AG04450 (cell line): ENCODE results near the gene NOS3. TPM values are rescaled to one million over a fixed set of nuclear protein-coding genes. Genes with fewer than 3 reads are reported as not detected.

Source experiments
- CTCF ChIA-PET: fragments of 300-600, 350-600 bp; formaldehyde crosslinking; extraction: SDS; loops from one replicate; lab custom pipeline; 2022; ENCODE audit warnings: antibody characterized with exemption, inconsistent platforms; lab: Charles Lee
- POLR2A ChIA-PET: fragments of 350-600 bp; formaldehyde crosslinking; extraction: SDS; loops from one replicate; lab custom pipeline; 2021; ENCODE audit warnings: antibody characterized with exemption, inconsistent platforms; lab: Yijun Ruan, JAX
- DNase-seq: peaks from one replicate; pipeline ENCODE4 v3.0.0-alpha.2; 2011; ENCODE audit warnings: low read depth, low spot score
- H3K27ac ChIP-seq: one replicate; pipeline ENCODE4 v1.5.1; 2012; ENCODE audit warnings: low read depth, low read length, control low read depth
- H3K27me3 ChIP-seq: one replicate; pipeline ENCODE4 v1.6.0; 2012; ENCODE audit warnings: low read length; ENCODE audit not compliant: control insufficient read depth, insufficient read depth
- H3K4me3 ChIP-seq: 2 replicates; pipeline ENCODE4 v1.5.1; 2011; ENCODE audit warnings: mild to moderate bottlenecking, low read depth, low read length, control low read depth
- H3K9me3 ChIP-seq: 2 replicates; pipeline ENCODE4 v1.5.1; 2012; ENCODE audit warnings: low read length; ENCODE audit not compliant: control insufficient read depth, insufficient read depth
- CTCF ChIP-seq: IDR thresholded peaks from 2 replicates; pipeline ENCODE4 v1.5.1; 2011; ENCODE audit warnings: low read depth, low read length, control low read depth, inconsistent platforms
- polyA plus RNA-seq: library from polyadenylated mRNA; depleted of rRNA; stranded (reverse); fragments of >200 nt; gene quantifications from 2 replicates; pipeline ENCODE4 v1.2.3, GENCODE V29; 2011

Gene NOS3
- polyA plus RNA-seq, 1 experiment: 0.60 TPM

GRCh38 chr7:151035026-151035717 lies 44.4 kb downstream of the NOS3 start:
- POLR2A ChIA-PET: no interaction called here
- CTCF ChIA-PET: no interaction called here
- H3K9me3 ChIP-seq: no peaks in the 10 kb centered on the region
- no peak overlapping the region for H3K4me3 ChIP-seq
- DNase-seq: no peak
- no peaks in the 10 kb centered on the region for H3K27me3 ChIP-seq
- TF ChIP-seq CTCF: no peak
- H3K27ac ChIP-seq: no peak overlapping the region

GRCh38 chr7:151035902-151036301 lies 45.1 kb downstream of the NOS3 start:
- ChIA-PET POLR2A (no interaction called here), CTCF (no interaction called here)
- DNase-seq: no peak
- no peak for TF ChIP-seq CTCF
- H3K9me3 ChIP-seq: no peaks in the 10 kb centered on the region; the same call in 1 of the 2 replicates
- H3K27me3 ChIP-seq: no peaks in the 10 kb centered on the region
- no peak overlapping the region for H3K4me3 ChIP-seq
- H3K27ac ChIP-seq: no peak overlapping the region

GRCh38 chr7:151038951-151039849 lies 48.4 kb downstream of the NOS3 start:
- CTCF ChIA-PET: interaction anchor here (0.6 to 1.5 kb wide), 3 partner anchors 11 to 85 kb away, joined by 3 to 6 read pairs (median 3); partner anchors contain the start of gene ABCB8
- Histone ChIP-seq H3K4me3 (no peak overlapping the region), H3K27me3 (no peaks in the 10 kb centered on the region), H3K9me3 (no peaks in the 10 kb centered on the region; the same call in 1 of the 2 replicates), H3K27ac (peak overlapping the region; percentile 82)
- POLR2A ChIA-PET: interaction anchor here (0.6 to 1.2 kb wide), 2 partner anchors 11 to 1261 kb away, joined by 3 to 6 read pairs; partner anchors contain the start of gene ABCB8
- no peak for DNase-seq
- no peak for TF ChIP-seq CTCF

DNA sequence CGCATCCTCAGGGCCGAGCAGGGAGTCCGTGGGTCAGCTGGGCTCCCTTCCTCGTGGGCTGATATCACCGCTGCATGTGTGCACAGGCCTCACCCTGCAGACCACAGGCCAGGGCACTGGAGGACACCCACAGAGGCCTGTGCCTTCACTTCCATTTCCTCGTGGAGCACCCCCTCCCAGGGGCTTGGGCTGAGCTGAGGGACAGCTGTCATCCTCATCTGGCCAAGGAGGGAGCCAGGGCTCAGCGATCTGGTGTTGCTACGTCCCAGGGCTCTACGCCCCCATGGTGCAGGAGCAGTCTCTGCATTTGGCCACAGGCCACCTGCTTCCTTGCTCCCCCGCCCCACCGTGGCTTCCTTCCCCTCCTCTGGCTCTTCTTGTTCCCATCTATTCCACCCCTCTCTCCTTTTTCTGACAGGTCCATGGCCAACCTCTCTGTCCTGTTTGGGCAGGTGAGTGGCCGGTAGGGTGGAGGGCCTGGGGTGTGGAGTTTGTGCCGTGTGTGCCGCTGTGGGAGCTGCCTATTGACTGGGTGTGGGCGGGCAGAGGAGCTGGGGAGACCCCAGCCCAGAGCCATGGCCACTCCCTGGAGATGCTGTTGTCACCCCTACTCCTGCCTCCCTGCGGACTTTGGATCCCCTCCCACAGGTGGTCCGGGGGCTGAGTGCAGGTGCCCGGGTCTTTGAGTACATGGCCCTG lies 49.2 kb downstream of the NOS3 start:
- POLR2A ChIA-PET: interaction anchor here (1.2 kb wide), 1 partner anchor 12 kb away, joined by 6 read pairs; the partner anchor contains the start of gene ABCB8

More for the DNA sequence above, 49.2 kb downstream of the NOS3 start:
- CTCF ChIA-PET: no interaction called here
- no peaks in the 10 kb centered on the region; the same call in 1 of the 2 replicates for H3K9me3 ChIP-seq
- H3K27ac ChIP-seq: no peak overlapping the region
- DNase-seq: no peak
- no peak overlapping the region for H3K4me3 ChIP-seq
- TF ChIP-seq CTCF: no peak
- no peaks in the 10 kb centered on the region for H3K27me3 ChIP-seq
